ENCODE measurements around the gene GJD3. TPM values are rescaled to one million over a fixed set of nuclear protein-coding genes. Genes with fewer than 3 reads are reported as not detected.

GJD3 gene

DNA sequence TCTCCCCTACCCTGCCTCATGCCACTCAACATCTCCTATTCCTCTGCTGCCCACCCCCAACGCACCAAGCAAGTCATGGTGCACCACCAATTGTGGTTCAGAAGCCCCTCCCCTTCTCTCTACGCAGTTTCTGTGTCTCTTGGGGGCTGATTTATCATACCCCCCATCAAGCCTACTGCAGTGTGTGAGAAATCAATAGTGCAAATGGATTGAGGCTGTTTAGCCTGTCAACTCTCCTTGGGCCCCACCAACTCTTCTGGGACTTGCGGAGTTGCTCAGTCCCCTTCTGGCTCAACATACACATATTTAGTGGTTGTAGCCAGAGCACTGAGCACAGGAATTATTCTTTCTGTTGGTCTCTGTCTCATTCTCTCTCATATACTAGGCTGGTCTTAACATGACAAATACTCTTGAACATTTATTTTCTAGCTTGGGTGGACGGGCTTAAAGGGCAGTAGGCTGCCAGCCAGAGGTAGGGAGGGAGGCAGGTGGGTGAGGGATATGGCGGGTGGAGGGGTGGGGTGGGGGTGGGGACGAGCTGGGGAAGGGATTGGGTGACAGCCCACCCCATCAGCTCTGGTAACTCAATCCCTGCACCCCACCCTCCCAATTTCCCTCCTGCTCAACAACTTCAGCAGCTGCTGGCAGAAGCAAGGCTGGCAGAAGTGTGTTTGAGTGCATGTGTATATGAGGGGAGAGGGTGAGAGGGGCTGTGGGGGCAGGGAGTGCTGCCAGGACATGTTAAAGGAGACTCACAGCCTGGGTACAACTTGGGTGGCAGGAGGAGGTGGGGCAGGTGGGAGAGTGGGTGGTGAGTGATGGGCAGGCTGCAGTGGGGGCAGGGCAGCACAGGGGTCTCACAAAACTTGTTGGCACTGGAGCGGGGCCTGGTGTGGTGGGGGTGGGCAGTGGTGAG lies 50.6 kb downstream of the GJD3 start:
- Histone ChIP-seq H3K79me1 (ENCODE audit: low read length) (peaks cover 4% of the 10 kb centered on the region), H2BK15ac (replicated peaks; ENCODE audit: low read depth) (no peak overlapping the region), H3K79me2 (ENCODE audit: control insufficient read depth, insufficient read depth, low read length) (peaks cover 2% of the 10 kb centered on the region), H2BK120ac (ENCODE audit: low read depth, low read length) (no peak overlapping the region), H3K4me1 (ENCODE audit: control insufficient read depth, low read depth, low read length) (peaks cover 9% of the 10 kb centered on the region), H3K4me3 (ENCODE audit: low read length) (no peak overlapping the region), H2BK5ac (ENCODE audit: low read length) (no peak overlapping the region), H3K18ac (ENCODE audit: low read length) (no peak overlapping the region), H3K9ac (ENCODE audit: low read length) (no peak overlapping the region), H4K8ac (ENCODE audit: low read depth, low read length) (no peak overlapping the region), H3K36me3 (ENCODE audit: control insufficient read depth, insufficient read depth, low read length) (no peaks in the 10 kb centered on the region), H3K27me3 (ENCODE audit: insufficient read depth, low read length, poor library complexity) (no peaks in the 10 kb centered on the region), H4K5ac (ENCODE audit: low read length) (no peak overlapping the region), H3K56ac (ENCODE audit: low read length) (no peak overlapping the region), H2AK5ac (ENCODE audit: low read length) (no peak overlapping the region), H3K4ac (ENCODE audit: low read depth, low read length) (no peak overlapping the region), H3K4me2 (ENCODE audit: low read length) (no peak overlapping the region), H3K23ac (ENCODE audit: low read length) (no peak overlapping the region), H3K27ac (ENCODE audit: low read depth, low read length) (no peak overlapping the region)
- no CpG with 5 or more reads among the region's 7 CpGs for WGBS (ENCODE audit: extremely low coverage, insufficient coverage, low lambda C conversion rate)
- no peak for DNase-seq

Small RNAs within 50 kb of the gene (small RNA-seq; reads per million reads assigned to genes)
- gene RF00019 (ENCODE audit: insufficient read depth) = not detected
- gene RNA5SP441 (ENCODE audit: insufficient read depth) = not detected

Measured in mesendoderm (in vitro differentiated cells).